B cell (primary cell): ENCODE measurements around the gene MYO18A. TPM values are rescaled to one million over a fixed set of nuclear protein-coding genes. Genes with fewer than 3 reads are reported as not detected.

Experiments
- ATAC-seq: fragments of 200-7000 bp; cut with Tn5 transposase; one replicate; pipeline ENCODE4 v1.10.0; 2021; ENCODE audit warnings: low read depth, mild to moderate bottlenecking, moderate number of reproducible peaks, moderate library complexity
- CTCF ChIA-PET: fragments of 350-600 bp; sonication (Branson Sonifier 250); formaldehyde crosslinking; loops from one replicate; lab custom pipeline; 2021; ENCODE audit warnings: antibody characterized with exemption, inconsistent platforms; lab: Charles Lee
- POLR2A ChIA-PET: fragments of 350-600 bp; sonication (Branson Sonifier 250); formaldehyde crosslinking; loops from one replicate; lab custom pipeline; 2021; ENCODE audit warnings: antibody characterized with exemption; lab: Charles Lee
- DNase-seq: peaks from one replicate; pipeline ENCODE4 v3.0.0; 2013
- H2AFZ ChIP-seq: 2 replicates; pipeline ENCODE4 v1.6.1; 2012; ENCODE audit warnings: mild to moderate bottlenecking, low read depth, low read length; ENCODE audit not compliant: insufficient read depth, poor library complexity, severe bottlenecking
- H3K27ac ChIP-seq, 2 donors: 1 replicate in 1 of 2; 2 replicates in 1 of 2; pipeline ENCODE4 v1.5.1; 2012 to 2013; ENCODE audit warnings: low read length in 2 of 2, mild to moderate bottlenecking in 2 of 2, moderate library complexity in 1 of 2
- H3K27me3 ChIP-seq, 4 experiments: fragments of 200-600 bp in 1 of 4; sonication (generic) in 1 of 4; replicated peaks in 1 of 4; 1 replicate in 2 of 4; 2 replicates in 2 of 4; pipeline versions ENCODE4 v1.6.1 to v1.7.0; 2013 to 2016; ENCODE audit warnings: low read length in 3 of 4, mild to moderate bottlenecking in 2 of 4, mixed read lengths in 1 of 4, moderate library complexity in 1 of 4; ENCODE audit not compliant: insufficient read depth in 4 of 4, control insufficient read depth in 3 of 4; ENCODE audit errors: control extremely low read depth in 1 of 4
- H3K36me3 ChIP-seq, 2 experiments: replicated peaks in 1 of 2; 1 replicate in 1 of 2; 2 replicates in 1 of 2; pipeline versions ENCODE4 v1.6.1 to v1.7.1; 2013; ENCODE audit warnings: low read length in 1 of 2; ENCODE audit not compliant: insufficient read depth in 2 of 2, control insufficient read depth in 1 of 2; ENCODE audit errors: control extremely low read depth in 1 of 2, extremely low read depth in 1 of 2
- H3K4me1 ChIP-seq, 2 donors: fragments of 200-600 bp in 1 of 2; sonication (generic) in 1 of 2; 1 replicate in 1 of 2; 2 replicates in 1 of 2; pipeline versions ENCODE4 v1.5.1 to v1.6.1; 2013 to 2017; ENCODE audit warnings: low read length in 2 of 2; ENCODE audit not compliant: control insufficient read depth in 2 of 2, insufficient read depth in 2 of 2
- H3K4me2 ChIP-seq: replicated peaks from 2 replicates; pipeline ENCODE3; 2012; ENCODE audit warnings: mild to moderate bottlenecking, low read depth, low read length; ENCODE audit not compliant: poor library complexity, severe bottlenecking
- H3K4me3 ChIP-seq, 5 experiments: fragments of 200-600 bp in 1 of 5; sonication (generic) in 1 of 5; 1 replicate in 3 of 5; 2 replicates in 2 of 5; pipeline versions ENCODE4 v1.5.1 to v1.7.0; 2011 to 2016; ENCODE audit warnings: low read length in 4 of 5, mild to moderate bottlenecking in 4 of 5, low read depth in 2 of 5, control low read depth in 1 of 5, moderate library complexity in 1 of 5; ENCODE audit not compliant: insufficient read depth in 1 of 5; ENCODE audit errors: control extremely low read depth in 1 of 5, extremely low read depth in 1 of 5
- H3K79me2 ChIP-seq: fragments of 200-600 bp; sonication (generic); one replicate; pipeline ENCODE4 v1.6.0; 2016; ENCODE audit warnings: low read length; ENCODE audit not compliant: control insufficient read depth, insufficient read depth
- H3K9ac ChIP-seq: fragments of 200-600 bp; sonication (generic); 2 replicates; pipeline ENCODE4 v1.6.1; 2017; ENCODE audit warnings: mild to moderate bottlenecking, low read length, moderate library complexity
- H3K9me3 ChIP-seq, 3 donors: one replicate each; pipeline versions ENCODE4 v1.6.1 to v1.7.1; 2013; ENCODE audit warnings: low read length in 2 of 3; ENCODE audit not compliant: control insufficient read depth in 2 of 3, insufficient read depth in 1 of 3; ENCODE audit errors: control extremely low read depth in 1 of 3
- H4K20me1 ChIP-seq: 2 replicates; pipeline ENCODE4 v1.6.0; 2012; ENCODE audit warnings: mild to moderate bottlenecking, low read length; ENCODE audit not compliant: insufficient read depth, control insufficient read depth, poor library complexity, severe bottlenecking
- H3K27ac Mint-ChIP-seq: one replicate; pipeline ENCODE4 v1.8.0; 2021; ENCODE audit warnings: mixed read lengths
- H3K27me3 Mint-ChIP-seq: one replicate; pipeline ENCODE4 v1.8.0; 2021; ENCODE audit warnings: mixed read lengths
- H3K4me1 Mint-ChIP-seq: one replicate; pipeline ENCODE4 v1.8.0; 2021; ENCODE audit warnings: mixed read lengths
- H3K4me3 Mint-ChIP-seq: one replicate; pipeline ENCODE4 v1.8.0; 2021; ENCODE audit warnings: mixed read lengths
- H3K9me3 Mint-ChIP-seq: one replicate; pipeline ENCODE4 v1.8.0; 2022; ENCODE audit warnings: mixed read lengths; ENCODE audit not compliant: insufficient read depth
- CTCF ChIP-seq: fragments of 200-600 bp; IDR thresholded peaks from one replicate; pipeline ENCODE4 v1.8.0; 2022; ENCODE audit warnings: antibody characterized with exemption, mild to moderate bottlenecking
- EZH2 ChIP-seq: IDR thresholded peaks from 2 replicates; pipeline ENCODE4 v1.6.1; 2012; ENCODE audit warnings: borderline replicate concordance, low read depth, mild to moderate bottlenecking, moderate library complexity, low read length; ENCODE audit not compliant: insufficient read depth, poor library complexity, severe bottlenecking
- WGBS: methylation state at CpG from one replicate; pipeline ENCODE4 v1.1.5; 2013; ENCODE audit warnings: missing lambda C conversion rate; ENCODE audit not compliant: insufficient coverage; 5-methylcytosine and 5-hydroxymethylcytosine counted together
- intact Hi-C: fragments of 100-400 bp; cut with micrococcal nuclease; formaldehyde crosslinking; loops from one replicate; pipeline ENCODE4 v1.10.0; 2022
- polyA plus RNA-seq: library from polyadenylated mRNA; depleted of rRNA; stranded (reverse); fragments of >200 nt; gene quantifications from 2 replicates; pipeline ENCODE4 v1.2.3, GENCODE V29; 2012
- total RNA-seq, 2 donors: library from RNA; stranded (reverse); fragments of 120-200 nt in 1 of 2; gene quantifications; 1 replicate in 1 of 2; 2 replicates in 1 of 2; pipeline versions ENCODE4 v1.2.3 to v1.2.4, GENCODE V29; 2013 to 2022

MYO18A gene
- total and polyA plus RNA-seq, 2 donors (not counting 1 experiment from before 2014, with no cell fraction given) = 72.2 to 155 TPM

GRCh38 chr17:29156781-29157180 is 23.4 kb downstream of the MYO18A start:
- DNase-seq (no peak), ATAC-seq (no peak)
- H3K9ac ChIP-seq = no peak overlapping the region
- ChIA-PET POLR2A (no interaction called here), CTCF (interaction anchor here (1.1 kb wide), 1 partner anchor 26 kb away, joined by 4 read pairs; no protein-coding TSS in a partner anchor)
- H3K27me3 ChIP-seq = no peaks in the 10 kb centered on the region
- 88% methylated on average over 6 of the region's 6 CpGs for WGBS
- TF ChIP-seq CTCF = no peak
- no peak for TF ChIP-seq EZH2
- no peak overlapping the region for H2AFZ ChIP-seq
- intact Hi-C loops = no loop called here
- peaks cover 1% of the 10 kb centered on the region for H3K4me1 Mint-ChIP-seq
- H3K27ac ChIP-seq = no peak overlapping the region
- H4K20me1 ChIP-seq = no peaks in the 10 kb centered on the region
- no peaks in the 10 kb centered on the region for H3K9me3 ChIP-seq
- H3K4me1 ChIP-seq = peaks cover 0 to 3% of the 10 kb centered on the region in 2 donors
- H3K9me3 Mint-ChIP-seq = no peaks in the 10 kb centered on the region
- no peaks in the 10 kb centered on the region for H3K27me3 Mint-ChIP-seq
- H3K4me3 Mint-ChIP-seq = no peak overlapping the region
- no peak overlapping the region for H3K27ac Mint-ChIP-seq
- H3K4me2 ChIP-seq = no peak overlapping the region
- no peak overlapping the region for H3K4me3 ChIP-seq
- H3K79me2 ChIP-seq = no peaks in the 10 kb centered on the region
- no peaks in the 10 kb centered on the region for H3K36me3 ChIP-seq

- Histone ChIP-seq H3K4me2 (no peak overlapping the region), H3K9me3 (no peaks in the 10 kb centered on the region), H3K27me3 (no peaks in the 10 kb centered on the region), H3K9ac (no peak overlapping the region), H3K79me2 (no peaks in the 10 kb centered on the region), H3K36me3 (no peaks in the 10 kb centered on the region), H3K27ac (no peak overlapping the region), H3K4me1 (peaks cover under 1 to 3% of the 10 kb centered on the region in 2 donors), H4K20me1 (no peaks in the 10 kb centered on the region), H2AFZ (no peak overlapping the region), H3K4me3 (no peak overlapping the region)
- Mint-ChIP-seq H3K4me1 (peaks cover 1% of the 10 kb centered on the region), H3K27ac (no peak overlapping the region), H3K27me3 (no peaks in the 10 kb centered on the region), H3K4me3 (no peak overlapping the region), H3K9me3 (no peaks in the 10 kb centered on the region)
- POLR2A ChIA-PET = interaction anchor here (0.6 kb wide), 1 partner anchor 19 kb away, joined by 3 read pairs; no protein-coding TSS in a partner anchor
- DNase-seq (no peak), ATAC-seq (no peak)
- intact Hi-C loops = no loop called here
- CTCF ChIA-PET = interaction anchor here (1.1 kb wide), 2 partner anchors 10 to 24 kb away, joined by 3 read pairs; partner anchors contain the start of gene MYO18A
- TF ChIP-seq CTCF (no peak), EZH2 (no peak)
- WGBS = 100% methylated on average over 1 of the region's 3 CpGs
These were observed 24.2 kb downstream of the MYO18A start for GRCh38 chr17:29155966-29156338.
